AG09309 (cell line): ENCODE data around the gene RFX4.
"Not testable (repeated sequence)": the region's sequence is repeated elsewhere in the genome, so short reads cannot be mapped to it uniquely, and the experiment has no call there.

Source experiments
- DNase-seq: peaks from one replicate; pipeline ENCODE4 v3.0.0-alpha.2; 2010; ENCODE audit warnings: low read depth
- H3K4me3 ChIP-seq: 2 replicates; pipeline ENCODE4 v1.5.1; 2011; ENCODE audit warnings: mild to moderate bottlenecking, low read depth, low read length, moderate library complexity; ENCODE audit not compliant: control insufficient read depth
- CTCF ChIP-seq: IDR thresholded peaks from 2 replicates; pipeline ENCODE4 v1.5.1; 2011; ENCODE audit warnings: mild to moderate bottlenecking, low read depth, low read length, inconsistent platforms; ENCODE audit not compliant: insufficient read depth, control insufficient read depth; ENCODE audit errors: missing control alignments

RFX4 gene

GRCh38 chr12:106719879-106720278, 137.1 kb downstream of the RFX4 start:
- no peak for TF ChIP-seq CTCF
- no peak for DNase-seq

GRCh38 chr12:106720696-106721095, 137.9 kb downstream of the RFX4 start:
- no peak for DNase-seq
- no peak for TF ChIP-seq CTCF
- H3K4me3 ChIP-seq, result no peak overlapping the region

More at GRCh38 chr12:106719879-106720278, 137.1 kb downstream of the RFX4 start:
- no peak overlapping the region for H3K4me3 ChIP-seq

- DNase-seq, result no peak
- no peak for TF ChIP-seq CTCF
- H3K4me3 ChIP-seq, result no peak overlapping the region
Measured at GRCh38 chr12:106721915-106722314, 139.1 kb downstream of the RFX4 start.

GRCh38 chr12:106722837-106723236, 140.0 kb downstream of the RFX4 start:
- no peak for TF ChIP-seq CTCF
- DNase-seq, result no peak
- H3K4me3 ChIP-seq, result no peak overlapping the region

- H3K4me3 ChIP-seq, result no peak overlapping the region
- no peak for DNase-seq
- no peak for TF ChIP-seq CTCF
Measured at GRCh38 chr12:106723416-106723815, 140.6 kb downstream of the RFX4 start.

- no peak for TF ChIP-seq CTCF
- no peak overlapping the region for H3K4me3 ChIP-seq
- DNase-seq, result no peak
Measured at GRCh38 chr12:106724116-106724515, 141.3 kb downstream of the RFX4 start.

- no peak for DNase-seq
- no peak overlapping the region for H3K4me3 ChIP-seq
- no peak for TF ChIP-seq CTCF
Measured at GRCh38 chr12:106724934-106725333, 142.1 kb downstream of the RFX4 start.

- not testable (repeated sequence) for H3K4me3 ChIP-seq, DNase-seq
Measured at GRCh38 chr12:106726603-106727202, 143.9 kb downstream of the RFX4 start.
